Choroid plexus epithelial cell (primary cell): ENCODE measurements around the gene COL17A1.
A peak's percentile ranks its signal among the peaks of the same experiment; 100 is the strongest.

ENCODE experiments used
- DNase-seq: peaks from one replicate; pipeline ENCODE4 v3.0.0-alpha.2; 2010; ENCODE audit warnings: low read depth
- H3K4me3 ChIP-seq: 2 replicates; pipeline ENCODE4 v1.5.1; 2011; ENCODE audit warnings: low read depth, mild to moderate bottlenecking, control low read depth, low read length, moderate library complexity
- TF ChIP-seq, protein P1 (sequence below): conservative IDR thresholded peaks from 2 replicates; pipeline ENCODE4 v1.5.1; 2011; ENCODE audit warnings: low read depth, mild to moderate bottlenecking, control low read depth, inconsistent platforms, low read length, moderate library complexity

The COL17A1 gene

GRCh38 chr10:104035194-104036068 is 50.2 kb downstream of the COL17A1 start:
- H3K4me3 ChIP-seq: no peak overlapping the region
- TF ChIP-seq, protein P1, sequence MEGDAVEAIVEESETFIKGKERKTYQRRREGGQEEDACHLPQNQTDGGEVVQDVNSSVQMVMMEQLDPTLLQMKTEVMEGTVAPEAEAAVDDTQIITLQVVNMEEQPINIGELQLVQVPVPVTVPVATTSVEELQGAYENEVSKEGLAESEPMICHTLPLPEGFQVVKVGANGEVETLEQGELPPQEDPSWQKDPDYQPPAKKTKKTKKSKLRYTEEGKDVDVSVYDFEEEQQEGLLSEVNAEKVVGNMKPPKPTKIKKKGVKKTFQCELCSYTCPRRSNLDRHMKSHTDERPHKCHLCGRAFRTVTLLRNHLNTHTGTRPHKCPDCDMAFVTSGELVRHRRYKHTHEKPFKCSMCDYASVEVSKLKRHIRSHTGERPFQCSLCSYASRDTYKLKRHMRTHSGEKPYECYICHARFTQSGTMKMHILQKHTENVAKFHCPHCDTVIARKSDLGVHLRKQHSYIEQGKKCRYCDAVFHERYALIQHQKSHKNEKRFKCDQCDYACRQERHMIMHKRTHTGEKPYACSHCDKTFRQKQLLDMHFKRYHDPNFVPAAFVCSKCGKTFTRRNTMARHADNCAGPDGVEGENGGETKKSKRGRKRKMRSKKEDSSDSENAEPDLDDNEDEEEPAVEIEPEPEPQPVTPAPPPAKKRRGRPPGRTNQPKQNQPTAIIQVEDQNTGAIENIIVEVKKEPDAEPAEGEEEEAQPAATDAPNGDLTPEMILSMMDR: no peak
- DNase-seq: no peak

GRCh38 chr10:104034401-104035193 is 51.1 kb downstream of the COL17A1 start:
- TF ChIP-seq, protein P1: no peak
- no peak for DNase-seq

DNA sequence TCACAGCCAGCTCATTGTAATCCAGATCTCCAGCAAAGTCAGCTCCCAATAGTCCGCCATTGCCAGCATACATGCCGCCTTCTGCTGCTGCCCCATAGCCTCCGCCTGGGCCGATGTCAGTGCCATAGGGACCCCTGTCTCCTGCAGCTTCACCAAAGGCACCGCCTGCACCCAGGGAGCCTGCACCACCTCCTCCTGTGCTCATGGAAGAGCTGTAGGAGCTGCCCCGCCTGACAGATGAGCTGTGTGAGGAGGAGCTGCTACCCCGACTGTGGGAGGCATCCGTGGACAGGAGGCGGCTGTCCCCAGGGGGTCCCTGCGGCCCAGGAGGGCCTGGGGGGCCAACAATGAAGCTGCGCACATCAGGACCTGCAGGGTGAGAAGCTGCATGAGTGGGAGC is 51.7 kb downstream of the COL17A1 start:
- TF ChIP-seq, protein P1: no peak
- no peak for DNase-seq
- H3K4me3 ChIP-seq: no peak overlapping the region

More at GRCh38 chr10:104034401-104035193, 51.1 kb downstream of the COL17A1 start:
- no peak overlapping the region for H3K4me3 ChIP-seq

GRCh38 chr10:104033401-104033930 is 52.2 kb downstream of the COL17A1 start:
- no peak overlapping the region for H3K4me3 ChIP-seq
- peak; percentile 38 for DNase-seq
- TF ChIP-seq, protein P1: no peak

DNA sequence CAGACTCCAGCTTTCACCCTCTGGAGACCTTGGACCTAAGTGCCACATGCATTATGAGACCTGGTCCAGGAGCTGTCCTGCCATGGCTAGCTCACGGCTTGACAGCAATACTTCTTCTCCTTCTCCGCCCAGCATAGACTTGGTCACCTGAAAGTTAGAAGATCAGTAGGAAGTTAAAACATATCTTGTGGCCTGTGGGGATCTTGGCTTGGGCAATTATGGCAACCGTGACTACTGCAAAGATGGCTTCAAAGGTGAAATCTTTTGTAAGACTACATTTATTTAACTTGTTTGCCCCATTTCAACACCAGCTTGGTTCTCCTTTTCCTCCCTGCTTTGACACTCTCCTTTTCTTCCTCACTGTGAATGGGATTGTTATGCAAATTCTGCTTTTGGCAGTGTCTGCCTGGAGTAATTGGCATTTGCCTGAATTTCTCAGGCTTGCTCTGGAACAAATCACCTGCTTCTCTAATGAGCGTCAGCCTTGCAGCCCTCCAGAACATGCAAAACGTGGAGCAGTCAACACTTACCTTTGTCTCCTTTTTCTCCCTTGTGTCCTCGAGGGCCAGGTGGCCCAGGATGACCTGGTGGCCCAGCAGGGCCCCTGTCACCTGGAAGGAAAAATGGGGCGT is 53.4 kb downstream of the COL17A1 start:
- TF ChIP-seq, protein P1: no peak
- DNase-seq: no peak

GRCh38 chr10:104031631-104032030 is 54.0 kb downstream of the COL17A1 start:
- TF ChIP-seq, protein P1: no peak
- no peak for DNase-seq
- H3K4me3 ChIP-seq: no peak overlapping the region

More for the DNA sequence above, 53.4 kb downstream of the COL17A1 start:
- H3K4me3 ChIP-seq: no peak overlapping the region
